ENCODE results near the gene SYTL3.

SYTL3 gene

GRCh38 chr6:158763434-158764182, 113.8 kb downstream of the SYTL3 start:
- FAIRE-seq: no peak

GRCh38 chr6:158764183-158764849, 114.5 kb downstream of the SYTL3 start:
- no peak for FAIRE-seq

- FAIRE-seq: no peak
Observed at GRCh38 chr6:158764926-158765325, 115.1 kb downstream of the SYTL3 start.

GRCh38 chr6:158765499-158766068, 115.7 kb downstream of the SYTL3 start:
- no peak for FAIRE-seq

- FAIRE-seq: no peak
Observed at GRCh38 chr6:158766621-158767455, 117.0 kb downstream of the SYTL3 start.

- no peak for FAIRE-seq
Observed at GRCh38 chr6:158767709-158768108, 117.9 kb downstream of the SYTL3 start.

GRCh38 chr6:158768436-158768835, 118.6 kb downstream of the SYTL3 start:
- FAIRE-seq: no peak

GRCh38 chr6:158769234-158769770, 119.4 kb downstream of the SYTL3 start:
- no peak for FAIRE-seq

- no peak for FAIRE-seq
Observed at GRCh38 chr6:158769771-158770432, 120.0 kb downstream of the SYTL3 start.

GRCh38 chr6:158770533-158771330, 120.9 kb downstream of the SYTL3 start:
- no peak for FAIRE-seq

- FAIRE-seq: no peak
Observed at GRCh38 chr6:158771399-158772152, 121.7 kb downstream of the SYTL3 start.

- FAIRE-seq: no peak
Observed at GRCh38 chr6:158772172-158772571, 122.3 kb downstream of the SYTL3 start.

- FAIRE-seq: no peak
Observed at GRCh38 chr6:158772851-158773371, 123.1 kb downstream of the SYTL3 start.

GRCh38 chr6:158773581-158774449, 124.0 kb downstream of the SYTL3 start:
- FAIRE-seq: no peak

- FAIRE-seq: no peak
Observed at GRCh38 chr6:158774717-158775449, 125.0 kb downstream of the SYTL3 start.

GRCh38 chr6:158775832-158776231, 126.0 kb downstream of the SYTL3 start:
- no peak for FAIRE-seq

GRCh38 chr6:158776737-158777136, 126.9 kb downstream of the SYTL3 start:
- FAIRE-seq: no peak

- FAIRE-seq: no peak
Observed at GRCh38 chr6:158777510-158777909, 127.7 kb downstream of the SYTL3 start.
